Tibial nerve (tissue), 4 donors: Measurements from ENCODE around the gene TLX3. TPM values are rescaled to one million over a fixed set of nuclear protein-coding genes. Genes with fewer than 3 reads are reported as not detected.
A peak's percentile ranks its signal among the peaks of the same experiment; 100 is the strongest.

Source experiments
- DNase-seq, 2 donors: peaks; one replicate each; pipeline ENCODE4 v3.0.0-alpha.2; 2019; ENCODE audit warnings: low spot score in 2 of 2
- H3K27ac ChIP-seq, 4 donors: fragments of 200-600 bp; sonication (generic) in 3 of 4; one replicate each; pipeline ENCODE4 v1.5.1; 2017 to 2019; ENCODE audit warnings: mild to moderate bottlenecking in 1 of 4
- H3K27me3 ChIP-seq, 2 donors: fragments of 200-600 bp; sonication (generic) in 1 of 2; one replicate each; pipeline versions ENCODE4 v1.5.1 to v1.6.0; 2017 to 2019
- H3K36me3 ChIP-seq, 3 donors: fragments of 200-600 bp; sonication (generic); one replicate each; pipeline ENCODE4 v1.5.1; 2018 to 2019
- H3K4me1 ChIP-seq, 4 donors: fragments of 200-600 bp; sonication (generic) in 3 of 4; one replicate each; pipeline ENCODE4 v1.5.1; 2017 to 2019
- H3K4me3 ChIP-seq, 4 donors: fragments of 200-600 bp; sonication (generic) in 3 of 4; one replicate each; pipeline ENCODE4 v1.5.1; 2017 to 2019; ENCODE audit warnings: mild to moderate bottlenecking in 1 of 4, moderate library complexity in 1 of 4
- H3K9me3 ChIP-seq, 4 donors: fragments of 200-600 bp; sonication (generic) in 3 of 4; one replicate each; pipeline ENCODE4 v1.5.1; 2017 to 2019
- EP300 ChIP-seq, 2 donors: sonication (generic); formaldehyde crosslinking; IDR thresholded peaks; one replicate each; pipeline ENCODE4 v1.6.1; 2017; ENCODE audit warnings: antibody characterized with exemption in 2 of 2, mild to moderate bottlenecking in 1 of 2
- POLR2A ChIP-seq, 2 donors: fragments of 450-650 bp; IDR thresholded peaks; one replicate each; pipeline ENCODE4 v1.6.1; 2017; ENCODE audit warnings: antibody characterized with exemption in 2 of 2, mild to moderate bottlenecking in 2 of 2, moderate library complexity in 2 of 2
- WGBS, 2 donors: methylation state at CpG; one replicate each; pipeline ENCODE4 v1.1.5; 2018; 5-methylcytosine and 5-hydroxymethylcytosine counted together
- total RNA-seq, 4 donors: library from RNA; depleted of rRNA; stranded (reverse); fragments of >200 nt; gene quantifications; one replicate each; pipeline ENCODE4 v1.1.0, GENCODE V29; 2016
- TF ChIP-seq, protein P1 (sequence below), 5 experiments: fragments of 200-600 bp in 3 of 5; fragments of 450-650 bp in 2 of 5; sonication (generic) in 3 of 5; IDR thresholded peaks; one replicate each; pipeline ENCODE4 v1.5.1; 2016 to 2019; ENCODE audit warnings: antibody characterized with exemption in 5 of 5, mild to moderate bottlenecking in 3 of 5, moderate library complexity in 2 of 5

TLX3 gene
- total RNA-seq, 4 donors from 2014 or later: not detected

DNA sequence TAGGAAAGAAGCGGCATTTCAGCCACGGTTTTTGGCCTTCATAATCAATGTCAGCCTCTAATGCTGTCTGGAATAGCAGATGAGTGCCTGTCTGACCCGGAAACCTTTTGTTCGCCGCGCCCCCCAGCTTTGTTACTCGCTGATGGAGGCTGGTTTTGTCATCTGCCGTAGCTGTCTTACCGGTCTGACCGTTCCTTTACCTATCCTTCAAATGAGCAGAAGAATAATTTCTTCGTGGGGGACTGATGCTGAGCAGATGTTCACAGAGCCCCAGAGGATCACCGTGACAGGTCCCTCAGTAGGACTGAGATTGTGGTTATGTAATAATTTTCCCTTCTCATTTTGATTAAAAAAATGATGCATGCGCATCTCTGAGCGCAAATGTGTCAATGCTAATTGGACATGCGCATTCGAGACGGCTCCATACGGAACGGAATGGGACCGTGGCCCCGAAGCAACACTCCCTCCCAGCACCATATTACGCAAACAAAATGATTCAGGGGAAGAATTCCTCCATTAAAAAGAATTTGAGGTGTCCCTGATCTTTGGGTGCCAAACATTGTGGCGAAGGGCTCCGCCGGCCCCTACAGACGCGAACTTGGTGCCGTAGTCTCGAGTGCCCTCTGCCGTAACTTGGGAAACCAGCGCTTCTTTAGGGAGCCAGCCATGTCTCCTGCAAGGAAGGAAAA, 27.6 kb downstream of the TLX3 start:
- H3K4me3 ChIP-seq: peak overlapping the region in 2 of 4 donors; percentile 16 to 40
- 13 to 14% methylated on average over 28 to 31 of the region's 31 CpGs for WGBS, 2 donors
- peaks cover 0 to 66% of the 10 kb centered on the region in 2 donors for H3K27me3 ChIP-seq
- TF ChIP-seq, protein P1, sequence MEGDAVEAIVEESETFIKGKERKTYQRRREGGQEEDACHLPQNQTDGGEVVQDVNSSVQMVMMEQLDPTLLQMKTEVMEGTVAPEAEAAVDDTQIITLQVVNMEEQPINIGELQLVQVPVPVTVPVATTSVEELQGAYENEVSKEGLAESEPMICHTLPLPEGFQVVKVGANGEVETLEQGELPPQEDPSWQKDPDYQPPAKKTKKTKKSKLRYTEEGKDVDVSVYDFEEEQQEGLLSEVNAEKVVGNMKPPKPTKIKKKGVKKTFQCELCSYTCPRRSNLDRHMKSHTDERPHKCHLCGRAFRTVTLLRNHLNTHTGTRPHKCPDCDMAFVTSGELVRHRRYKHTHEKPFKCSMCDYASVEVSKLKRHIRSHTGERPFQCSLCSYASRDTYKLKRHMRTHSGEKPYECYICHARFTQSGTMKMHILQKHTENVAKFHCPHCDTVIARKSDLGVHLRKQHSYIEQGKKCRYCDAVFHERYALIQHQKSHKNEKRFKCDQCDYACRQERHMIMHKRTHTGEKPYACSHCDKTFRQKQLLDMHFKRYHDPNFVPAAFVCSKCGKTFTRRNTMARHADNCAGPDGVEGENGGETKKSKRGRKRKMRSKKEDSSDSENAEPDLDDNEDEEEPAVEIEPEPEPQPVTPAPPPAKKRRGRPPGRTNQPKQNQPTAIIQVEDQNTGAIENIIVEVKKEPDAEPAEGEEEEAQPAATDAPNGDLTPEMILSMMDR (IDR thresholded peaks at IDR 0.05): peak in 3 of 5 experiments; percentile 26 to 48 (median 30)
- TF ChIP-seq EP300 (IDR thresholded peaks at IDR 0.05): no peak
- peaks cover 0 to 11% (median 0%) of the 10 kb centered on the region in 4 donors for H3K4me1 ChIP-seq
- H3K27ac ChIP-seq: no peak overlapping the region
- DNase-seq: peak in 1 of 2 donors; percentile 13
- H3K36me3 ChIP-seq: no peaks in the 10 kb centered on the region
- H3K9me3 ChIP-seq: no peaks in the 10 kb centered on the region

DNA sequence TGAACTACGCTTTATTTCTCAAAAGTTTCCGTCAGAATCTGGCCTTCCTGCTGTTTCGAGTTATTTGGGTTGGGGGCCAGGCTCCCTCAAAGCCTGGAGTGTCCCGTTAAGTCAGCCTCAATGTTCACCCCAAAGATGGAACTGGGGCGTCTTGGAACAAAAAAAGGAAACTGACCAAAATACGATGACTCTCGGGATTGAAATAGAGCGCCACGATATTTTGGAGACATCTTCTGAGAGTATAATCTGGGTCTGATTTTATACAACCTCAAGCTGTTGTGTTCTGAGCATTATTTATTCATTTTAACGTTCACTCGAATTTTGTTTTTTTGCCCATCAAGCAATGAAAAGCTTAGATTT, 28.1 kb downstream of the TLX3 start:
- 29 to 32% methylated on average over 11 of the region's 11 CpGs for WGBS, 2 donors

DNA sequence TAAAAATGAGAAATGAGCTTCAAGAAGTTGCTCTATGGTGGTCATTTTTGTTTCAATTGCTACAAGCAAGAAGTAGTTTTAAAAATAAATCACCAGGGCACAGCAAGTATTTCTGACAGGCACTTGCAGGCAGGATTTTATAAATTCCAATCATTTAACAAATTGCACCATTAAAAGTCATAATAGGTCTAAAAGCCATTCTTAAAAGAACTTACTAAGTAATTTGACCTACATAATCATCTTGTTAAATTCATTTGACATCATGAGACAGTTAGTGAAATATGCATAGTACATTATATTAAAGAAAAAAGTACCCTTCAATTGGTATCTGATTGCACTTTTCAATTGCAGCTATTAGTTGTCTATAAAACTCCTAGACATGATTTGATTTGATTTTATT, 31.0 kb downstream of the TLX3 start:
- Histone ChIP-seq H3K4me3 (no peak overlapping the region), H3K27me3 (peaks cover 0 to 57% of the 10 kb centered on the region in 2 donors), H3K36me3 (no peaks in the 10 kb centered on the region), H3K4me1 (peaks cover 0 to 11% (median 0%) of the 10 kb centered on the region in 4 donors), H3K9me3 (no peaks in the 10 kb centered on the region), H3K27ac (no peak overlapping the region)
- no peak for DNase-seq
- TF ChIP-seq, protein P1 (IDR thresholded peaks at IDR 0.05): no peak
- TF ChIP-seq POLR2A (IDR thresholded peaks at IDR 0.05) (no peak), EP300 (IDR thresholded peaks at IDR 0.05) (no peak)

More for the DNA sequence above, 28.1 kb downstream of the TLX3 start:
- H3K4me3 ChIP-seq: peak overlapping the region in 2 of 4 donors; percentile 16 to 40
- H3K36me3 ChIP-seq: no peaks in the 10 kb centered on the region
- no peak for DNase-seq
- TF ChIP-seq POLR2A (IDR thresholded peaks at IDR 0.05): no peak
- no peak for TF ChIP-seq EP300 (IDR thresholded peaks at IDR 0.05)
- TF ChIP-seq, protein P1 (IDR thresholded peaks at IDR 0.05): no peak
- peaks cover 0 to 62% of the 10 kb centered on the region in 2 donors for H3K27me3 ChIP-seq
- H3K27ac ChIP-seq: no peak overlapping the region
- H3K4me1 ChIP-seq: peaks cover 0 to 11% (median 0%) of the 10 kb centered on the region in 4 donors
- H3K9me3 ChIP-seq: no peaks in the 10 kb centered on the region

DNA sequence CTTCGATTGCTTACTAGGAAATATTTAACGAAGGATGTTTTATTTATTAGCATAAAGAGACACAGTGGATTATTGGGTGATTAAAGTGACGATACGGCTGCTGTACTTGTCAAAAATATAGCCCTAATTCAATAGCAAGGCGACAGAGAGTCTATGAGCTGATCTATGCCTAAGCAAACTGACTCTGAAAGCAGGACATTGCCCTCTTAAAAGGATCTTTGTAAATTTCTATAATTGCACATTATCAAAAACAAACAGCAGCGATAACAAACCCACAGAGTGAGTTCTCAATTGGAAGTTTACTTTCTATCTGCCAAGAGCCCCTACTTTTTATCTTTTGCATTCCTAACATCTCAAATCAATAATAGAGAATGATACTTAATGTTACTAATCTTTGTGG, 31.4 kb downstream of the TLX3 start:
- Histone ChIP-seq H3K4me1 (peaks cover 0 to 11% (median 0%) of the 10 kb centered on the region in 4 donors), H3K9me3 (no peaks in the 10 kb centered on the region), H3K36me3 (no peaks in the 10 kb centered on the region), H3K27me3 (peaks cover 0 to 52% of the 10 kb centered on the region in 2 donors), H3K4me3 (no peak overlapping the region), H3K27ac (no peak overlapping the region)
- WGBS, 2 donors: 67 to 72% methylated on average over 6 of the region's 6 CpGs
- DNase-seq: no peak
- TF ChIP-seq POLR2A (IDR thresholded peaks at IDR 0.05): no peak
- no peak for TF ChIP-seq EP300 (IDR thresholded peaks at IDR 0.05)
- TF ChIP-seq, protein P1 (IDR thresholded peaks at IDR 0.05): no peak

DNA sequence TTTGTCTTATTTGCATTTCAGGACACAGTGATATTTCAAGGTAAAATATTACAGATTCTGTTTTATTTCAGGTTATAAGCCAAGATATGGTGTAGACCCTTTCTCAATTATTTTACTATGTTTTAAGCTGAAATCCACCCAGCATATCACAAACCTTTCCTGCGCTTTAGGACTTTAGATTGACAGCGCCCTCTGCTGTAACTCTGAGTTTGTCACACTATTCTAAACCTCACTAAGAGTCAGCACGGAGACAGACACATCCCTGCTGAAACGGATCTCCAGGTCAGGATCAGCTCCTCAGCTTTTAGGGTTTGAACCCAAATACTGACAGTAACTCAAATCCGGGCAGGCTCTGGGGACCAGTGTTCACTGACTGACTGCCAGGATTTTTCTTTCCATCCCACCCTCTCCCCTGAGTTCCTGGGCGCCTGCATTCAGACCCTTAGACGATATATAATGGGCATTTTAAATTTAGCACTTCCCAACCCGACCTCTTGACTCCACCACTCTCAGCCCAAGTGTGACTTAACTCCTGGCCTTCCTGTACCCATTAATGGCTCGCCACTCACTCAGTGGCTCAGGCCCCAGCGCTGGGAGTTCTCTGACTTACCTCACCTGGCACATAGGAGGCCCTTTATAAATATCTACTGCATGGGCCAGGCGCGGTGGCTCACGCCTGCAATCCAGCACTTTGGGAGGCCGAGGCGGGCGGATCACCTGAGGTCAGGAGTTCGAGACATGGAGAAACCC, 33.5 kb downstream of the TLX3 start:
- Histone ChIP-seq H3K9me3 (no peaks in the 10 kb centered on the region), H3K4me1 (no peaks in the 10 kb centered on the region), H3K27ac (no peak overlapping the region), H3K36me3 (no peaks in the 10 kb centered on the region), H3K4me3 (no peak overlapping the region), H3K27me3 (peaks cover 0 to 40% of the 10 kb centered on the region in 2 donors)
- 53 to 54% methylated on average over 17 of the region's 17 CpGs for WGBS, 2 donors
- peak in 1 of 2 donors; percentile 47 for DNase-seq
- TF ChIP-seq, protein P1 (IDR thresholded peaks at IDR 0.05): peak in 3 of 5 experiments; percentile 13 to 48 (median 17)
- no peak for TF ChIP-seq EP300 (IDR thresholded peaks at IDR 0.05)
